Transverse colon (tissue), 4 donors: ENCODE measurements around the gene RIOK2.

Source experiments
- CTCF ChIP-seq, 5 experiments: fragments of 200-600 bp in 3 of 5; fragments of 450-650 bp in 2 of 5; sonication (generic) in 3 of 5; IDR thresholded peaks; 1 replicate in 2 of 5; 2 replicates in 3 of 5; pipeline ENCODE4 v1.5.1; 2016 to 2017; ENCODE audit warnings: antibody characterized with exemption in 5 of 5, inconsistent platforms in 3 of 5, mild to moderate bottlenecking in 2 of 5, moderate library complexity in 1 of 5
- POLR2AphosphoS5 ChIP-seq, 3 donors: sonication (generic); formaldehyde crosslinking; IDR thresholded peaks; one replicate each; pipeline ENCODE4 v1.6.1; 2016; ENCODE audit warnings: antibody characterized with exemption in 3 of 3

- TF ChIP-seq POLR2AphosphoS5 (IDR thresholded peaks at IDR 0.05) (no peak), CTCF (IDR thresholded peaks at IDR 0.05) (no peak)
Measured at GRCh38 chr5:97121848-97122247, 61.2 kb downstream of the RIOK2 start.
